Type B pancreatic cell (in vitro differentiated cells): ENCODE measurements around the gene ZYG11B. TPM values are rescaled to one million over a fixed set of nuclear protein-coding genes. Genes with fewer than 3 reads are reported as not detected.
"Not testable (repeated sequence)": the region's sequence is repeated elsewhere in the genome, so short reads cannot be mapped to it uniquely, and the experiment has no call there.

Source experiments
- DNase-seq: peaks from one replicate; pipeline ENCODE4 v3.0.0; 2021; ENCODE audit warnings: mixed read lengths; ENCODE audit not compliant: unreplicated experiment; ENCODE audit errors: extremely low spot score
- H3K27ac Mint-ChIP-seq: 2 replicates; pipeline ENCODE4 v1.8.0; 2021; ENCODE audit warnings: mild to moderate bottlenecking, mixed read lengths
- H3K27me3 Mint-ChIP-seq: 2 replicates; pipeline ENCODE4 v1.8.0; 2021; ENCODE audit warnings: mixed read lengths
- H3K36me3 Mint-ChIP-seq: 2 replicates; pipeline ENCODE4 v1.8.0; 2021; ENCODE audit warnings: mixed read lengths
- H3K4me1 Mint-ChIP-seq: one replicate; pipeline ENCODE4 v1.8.0; 2021; ENCODE audit warnings: mixed read lengths; ENCODE audit not compliant: unreplicated experiment
- H3K4me3 Mint-ChIP-seq: 2 replicates; pipeline ENCODE4 v1.8.0; 2021; ENCODE audit warnings: mild to moderate bottlenecking, mixed read lengths
- H3K9me3 Mint-ChIP-seq: 2 replicates; pipeline ENCODE4 v1.8.0; 2021; ENCODE audit warnings: mixed read lengths
- total RNA-seq: library from RNA; stranded (reverse); gene quantifications from 2 replicates; pipeline ENCODE4 v1.2.1, GENCODE V29; 2021; ENCODE audit warnings: low replicate concordance
- TF ChIP-seq, protein P1 (sequence below): fragments of 200-600 bp; sonication (generic); conservative IDR thresholded peaks from 2 replicates; pipeline ENCODE4 v1.5.0; 2021; ENCODE audit warnings: antibody characterized with exemption, mild to moderate bottlenecking

The ZYG11B gene
- total RNA-seq, 1 donor from 2014 or later = 32.3 TPM

DNA sequence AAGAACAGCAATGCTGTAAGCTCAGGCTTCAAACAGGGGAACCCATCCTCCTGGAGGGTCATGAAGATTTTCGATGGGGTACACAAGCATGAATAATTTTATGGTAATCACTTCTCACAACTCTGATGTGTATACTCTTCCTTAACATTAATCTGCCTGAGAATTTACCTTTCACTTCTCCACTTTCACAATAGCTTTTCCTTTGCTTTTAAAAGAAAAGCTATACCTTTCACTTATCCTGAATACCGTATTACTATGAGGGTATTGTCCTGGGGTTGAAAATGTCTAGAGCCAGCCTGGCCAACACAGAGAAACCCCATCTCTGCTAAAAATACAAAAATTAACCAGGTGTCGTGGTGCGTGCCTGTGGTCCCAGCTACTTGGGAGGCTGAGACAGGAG, 12.7 kb upstream of the ZYG11B start:
- TF ChIP-seq, protein P1, sequence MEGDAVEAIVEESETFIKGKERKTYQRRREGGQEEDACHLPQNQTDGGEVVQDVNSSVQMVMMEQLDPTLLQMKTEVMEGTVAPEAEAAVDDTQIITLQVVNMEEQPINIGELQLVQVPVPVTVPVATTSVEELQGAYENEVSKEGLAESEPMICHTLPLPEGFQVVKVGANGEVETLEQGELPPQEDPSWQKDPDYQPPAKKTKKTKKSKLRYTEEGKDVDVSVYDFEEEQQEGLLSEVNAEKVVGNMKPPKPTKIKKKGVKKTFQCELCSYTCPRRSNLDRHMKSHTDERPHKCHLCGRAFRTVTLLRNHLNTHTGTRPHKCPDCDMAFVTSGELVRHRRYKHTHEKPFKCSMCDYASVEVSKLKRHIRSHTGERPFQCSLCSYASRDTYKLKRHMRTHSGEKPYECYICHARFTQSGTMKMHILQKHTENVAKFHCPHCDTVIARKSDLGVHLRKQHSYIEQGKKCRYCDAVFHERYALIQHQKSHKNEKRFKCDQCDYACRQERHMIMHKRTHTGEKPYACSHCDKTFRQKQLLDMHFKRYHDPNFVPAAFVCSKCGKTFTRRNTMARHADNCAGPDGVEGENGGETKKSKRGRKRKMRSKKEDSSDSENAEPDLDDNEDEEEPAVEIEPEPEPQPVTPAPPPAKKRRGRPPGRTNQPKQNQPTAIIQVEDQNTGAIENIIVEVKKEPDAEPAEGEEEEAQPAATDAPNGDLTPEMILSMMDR = no peak
- no peaks in the 10 kb centered on the region for H3K9me3 Mint-ChIP-seq
- H3K27ac Mint-ChIP-seq = no peak overlapping the region
- no peaks in the 10 kb centered on the region for H3K27me3 Mint-ChIP-seq
- H3K4me1 Mint-ChIP-seq = no peaks in the 10 kb centered on the region
- H3K36me3 Mint-ChIP-seq = no peaks in the 10 kb centered on the region
- no peak for DNase-seq
- no peak overlapping the region for H3K4me3 Mint-ChIP-seq

DNA sequence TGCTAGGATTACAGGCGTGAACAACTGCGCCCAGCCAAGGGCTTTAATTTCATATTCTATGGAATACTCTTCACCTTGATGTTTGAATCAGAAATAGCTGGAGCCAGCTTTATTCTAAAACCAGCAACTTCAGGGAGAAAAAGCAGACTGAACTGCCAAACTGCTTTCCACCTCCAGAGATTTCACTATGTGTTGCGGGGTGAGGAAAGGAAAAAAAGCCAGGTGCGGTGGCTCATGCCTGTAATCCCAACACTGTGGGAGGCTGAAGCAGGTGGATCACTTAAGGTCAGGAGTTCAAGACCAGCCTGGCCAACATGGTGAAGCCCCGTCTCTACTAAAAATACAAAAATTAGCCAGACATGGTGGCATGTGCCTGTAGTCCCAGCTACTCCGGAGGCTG, 11.0 kb upstream of the ZYG11B start:
- H3K9me3 Mint-ChIP-seq = not testable (repeated sequence)

DNA sequence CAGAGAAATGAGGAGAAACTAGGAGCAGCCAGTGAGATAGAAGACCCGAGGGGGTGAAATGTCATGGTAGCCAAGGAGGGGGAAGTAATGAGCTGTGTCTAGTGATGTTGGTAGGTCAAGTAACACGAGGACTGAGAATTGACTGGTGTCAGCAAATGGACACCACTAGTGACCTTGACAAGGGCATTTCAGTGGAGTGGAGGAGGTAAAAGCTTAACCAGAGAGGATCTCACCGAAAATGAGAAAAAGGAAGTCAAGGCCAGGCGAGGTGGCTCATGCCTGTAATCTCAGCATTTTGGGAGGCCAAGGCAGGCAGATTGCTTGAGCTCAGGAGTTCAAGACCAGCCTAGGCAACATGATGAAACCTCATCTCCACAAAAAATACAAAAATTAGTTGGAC, 3.0 kb upstream of the ZYG11B start:
- Mint-ChIP-seq H3K36me3 (no peaks in the 10 kb centered on the region), H3K4me1 (peaks cover 18% of the 10 kb centered on the region), H3K9me3 (no peaks in the 10 kb centered on the region), H3K4me3 (peak overlapping the region; percentile 7), H3K27ac (no peak overlapping the region), H3K27me3 (no peaks in the 10 kb centered on the region)
- DNase-seq = no peak
- TF ChIP-seq, protein P1 = no peak

More for the DNA sequence above, 11.0 kb upstream of the ZYG11B start:
- H3K27ac Mint-ChIP-seq, H3K4me1 Mint-ChIP-seq, DNase-seq, H3K36me3 Mint-ChIP-seq, H3K4me3 Mint-ChIP-seq, H3K27me3 Mint-ChIP-seq: not testable (repeated sequence)

DNA sequence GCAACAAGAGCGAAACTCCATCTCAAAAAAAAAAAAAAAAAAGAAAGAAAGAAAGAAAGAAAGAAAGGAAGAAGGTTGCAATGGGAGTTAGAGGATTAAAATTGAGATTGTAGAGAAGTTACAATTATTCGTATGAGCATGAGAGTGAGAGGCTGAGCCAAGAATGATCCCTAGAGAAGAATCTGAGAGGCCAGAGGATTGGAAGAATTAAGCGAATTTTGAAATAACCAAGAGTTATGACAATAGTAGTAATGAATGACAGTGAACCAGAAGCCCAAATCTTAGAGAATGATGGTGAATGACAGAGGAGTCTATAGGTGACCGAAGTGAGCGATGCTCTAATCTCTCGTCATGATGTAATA, 369 bp upstream of the ZYG11B start:
- Mint-ChIP-seq H3K4me3 (peak overlapping the region; percentile 84), H3K27me3 (no peaks in the 10 kb centered on the region), H3K36me3 (no peaks in the 10 kb centered on the region), H3K4me1 (peaks cover 23% of the 10 kb centered on the region), H3K27ac (peak overlapping the region; percentile 54), H3K9me3 (no peaks in the 10 kb centered on the region)
- no peak for DNase-seq
- TF ChIP-seq, protein P1 = no peak

DNA sequence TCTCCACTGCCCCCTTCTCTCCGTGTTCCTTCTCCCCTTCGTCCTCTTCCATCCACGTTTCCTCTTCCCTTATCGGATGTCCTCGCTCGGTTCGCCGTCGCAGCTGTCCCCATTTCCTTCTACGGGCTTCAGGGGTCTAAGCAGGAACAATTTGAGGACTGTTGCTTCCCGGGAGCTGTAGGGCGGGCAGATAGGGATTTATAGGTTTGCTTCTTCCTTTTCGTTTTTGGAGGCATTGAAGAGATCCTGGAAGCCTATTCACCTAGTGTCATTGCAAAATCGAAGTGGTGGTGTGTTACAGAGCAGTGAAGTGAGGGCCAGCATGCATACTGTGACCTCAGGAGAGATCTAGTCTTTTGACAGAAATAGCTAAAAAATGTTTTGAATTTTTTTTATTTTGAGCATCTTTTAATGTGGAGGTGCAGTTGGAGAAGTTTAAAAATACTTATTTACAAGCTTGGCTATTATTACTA, 897 bp downstream of the ZYG11B start:
- Mint-ChIP-seq H3K27ac (peak overlapping the region; percentile 73), H3K9me3 (no peaks in the 10 kb centered on the region), H3K27me3 (no peaks in the 10 kb centered on the region), H3K4me1 (peaks cover 23% of the 10 kb centered on the region), H3K4me3 (peak overlapping the region; percentile 95), H3K36me3 (peaks cover 3% of the 10 kb centered on the region)
- DNase-seq = no peak
- TF ChIP-seq, protein P1 = no peak

DNA sequence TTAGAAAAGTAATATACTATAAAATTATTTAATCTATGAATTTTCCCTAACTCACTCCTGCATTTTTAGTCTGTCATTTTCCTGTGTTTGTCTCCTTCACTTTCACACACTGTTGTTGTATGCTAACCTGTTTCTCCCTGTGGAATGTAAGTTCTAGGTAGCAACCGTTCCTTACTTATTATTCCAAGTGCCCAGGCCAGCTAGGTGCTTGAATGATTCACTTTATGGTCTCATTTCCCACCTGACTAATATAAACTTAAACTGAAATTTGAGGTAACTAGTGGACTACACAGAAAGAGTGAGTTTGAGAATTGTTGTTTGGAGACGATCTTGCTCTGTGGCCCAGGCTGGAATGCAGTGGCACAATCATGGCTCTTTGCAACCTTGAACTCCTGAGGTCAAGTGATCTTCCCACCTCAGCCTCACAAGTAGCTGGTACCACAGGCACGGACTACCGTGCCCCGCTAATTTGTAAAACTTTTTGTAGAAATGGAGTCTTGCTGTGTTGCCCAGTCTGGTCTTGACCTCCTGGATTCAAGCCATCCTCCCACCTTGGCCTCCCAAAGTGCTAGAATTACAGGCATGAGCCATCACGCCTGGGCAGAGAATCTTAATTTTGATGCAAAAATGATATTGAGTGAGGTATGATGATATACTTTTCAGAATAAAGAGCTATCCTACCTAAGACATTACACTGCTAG, 1.9 kb downstream of the ZYG11B start:
- DNase-seq = no peak
- TF ChIP-seq, protein P1 = no peak
- Mint-ChIP-seq H3K4me1 (peaks cover 23% of the 10 kb centered on the region), H3K27ac (peak overlapping the region; percentile 28), H3K9me3 (no peaks in the 10 kb centered on the region), H3K36me3 (peaks cover 3% of the 10 kb centered on the region), H3K27me3 (no peaks in the 10 kb centered on the region), H3K4me3 (peak overlapping the region; percentile 95)
